Urinary bladder (tissue), 4 donors: ENCODE data around the gene UNC5B. TPM values are rescaled to one million over a fixed set of nuclear protein-coding genes. Genes with fewer than 3 reads are reported as not detected.

ENCODE experiments used
- DNase-seq: peaks from one replicate; pipeline ENCODE4 v3.0.0-alpha.2; 2015; ENCODE audit errors: extremely low spot score
- H3K27ac ChIP-seq: one replicate; pipeline ENCODE4 v1.5.1; 2013; ENCODE audit warnings: low read depth, mild to moderate bottlenecking, moderate library complexity
- H3K36me3 ChIP-seq: one replicate; pipeline ENCODE4 v1.6.1; 2013; ENCODE audit warnings: mild to moderate bottlenecking, moderate library complexity; ENCODE audit not compliant: insufficient read depth
- H3K4me1 ChIP-seq: one replicate; pipeline ENCODE4 v1.6.1; 2013; ENCODE audit warnings: mild to moderate bottlenecking, moderate library complexity; ENCODE audit not compliant: insufficient read depth
- H3K4me3 ChIP-seq: one replicate; pipeline ENCODE4 v1.5.1; 2013; ENCODE audit warnings: low read depth, low read length
- WGBS: extraction: QIAGEN DNeasy Blood & Tissue Kit; methylation state at CpG from one replicate; pipeline ENCODE4 v1.1.7; 2013; 5-methylcytosine and 5-hydroxymethylcytosine counted together
- polyA plus RNA-seq: library from polyadenylated mRNA; stranded (reverse); fragments of 200-250 nt; gene quantifications from one replicate; pipeline ENCODE4 v1.2.3, GENCODE V29; 2013
- total RNA-seq: library from RNA; depleted of rRNA; stranded (reverse); fragments of >200 nt; gene quantifications from one replicate; pipeline ENCODE4 v1.2.3, GENCODE V29; 2014
- donor health status: healthy with polysubstance abuse.
- donor health status: healthy.

UNC5B gene
- total and polyA plus RNA-seq, 2 donors: 10.1 to 12.8 TPM

DNA sequence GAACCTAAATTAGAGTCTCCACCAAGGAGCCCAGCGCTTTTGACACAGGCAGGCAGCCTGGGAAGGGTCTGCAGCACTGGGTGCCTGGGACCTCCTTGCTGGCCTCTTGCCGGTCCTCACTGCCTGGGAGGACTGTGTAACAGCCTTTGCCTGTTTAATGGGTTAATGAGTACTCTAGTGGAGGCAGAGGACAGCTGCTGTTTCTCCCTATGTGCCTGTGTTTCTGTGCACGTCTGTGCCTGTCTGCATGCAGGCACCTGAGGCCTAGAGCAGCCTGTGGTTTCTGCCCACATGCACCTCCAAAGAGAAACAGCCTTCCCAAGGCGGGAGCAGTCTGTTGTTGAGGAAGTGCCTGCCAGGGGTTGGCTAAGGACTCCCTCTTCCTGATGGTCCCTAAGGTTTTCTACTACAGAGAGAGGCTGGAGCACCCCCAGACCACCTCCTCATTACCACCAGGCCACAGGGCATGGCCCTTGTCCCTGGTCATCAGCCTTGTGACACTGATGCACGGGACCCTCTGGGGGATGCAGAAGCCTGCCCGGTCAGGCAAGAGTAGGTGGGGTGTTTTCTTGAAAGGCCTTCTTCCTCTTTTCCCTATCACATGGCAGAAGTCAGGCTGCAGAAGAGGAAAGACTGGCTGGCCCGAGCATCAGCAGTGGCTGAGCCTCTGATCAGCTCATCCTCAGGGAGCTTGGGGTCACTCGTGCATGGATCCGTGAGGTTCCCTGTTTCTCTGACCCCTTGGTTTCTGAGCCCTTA lies 120.9 kb downstream of the UNC5B start:
- DNase-seq: no peak
- no peak overlapping the region for H3K27ac ChIP-seq
- H3K4me1 ChIP-seq: no peaks in the 10 kb centered on the region
- no peak overlapping the region for H3K4me3 ChIP-seq
- 69% methylated on average over 9 of the region's 9 CpGs for WGBS
- H3K36me3 ChIP-seq: no peaks in the 10 kb centered on the region

DNA sequence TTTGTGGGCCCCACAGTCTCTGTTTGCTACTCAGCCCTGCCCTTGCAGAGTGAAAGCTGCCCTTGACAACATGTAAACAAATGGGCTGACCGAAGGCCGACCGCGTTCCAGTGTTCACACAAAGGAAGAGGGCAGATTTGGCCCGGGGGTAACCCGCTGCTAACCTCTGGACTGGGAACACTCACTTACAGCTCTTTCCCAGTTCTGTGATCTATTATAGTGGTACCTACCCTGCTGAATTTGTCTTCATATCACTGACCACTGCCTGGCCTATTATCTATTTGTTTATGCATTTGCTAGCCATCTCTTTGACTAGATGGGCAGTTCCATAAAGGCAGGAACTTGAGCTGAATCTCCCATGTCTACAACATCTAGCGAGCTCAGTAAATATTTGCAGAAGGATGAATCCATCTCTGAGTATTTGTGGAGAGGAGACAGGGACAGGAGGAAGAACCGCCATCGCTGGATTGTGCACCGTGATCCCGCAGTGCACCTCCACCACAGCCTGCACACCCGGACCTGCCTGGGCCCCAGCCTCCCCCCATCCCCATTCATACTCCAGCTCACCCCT lies 121.9 kb downstream of the UNC5B start:
- Histone ChIP-seq H3K27ac (no peak overlapping the region), H3K4me3 (no peak overlapping the region), H3K4me1 (no peaks in the 10 kb centered on the region), H3K36me3 (no peaks in the 10 kb centered on the region)
- DNase-seq: no peak
- WGBS: 67% methylated on average over 12 of the region's 12 CpGs

DNA sequence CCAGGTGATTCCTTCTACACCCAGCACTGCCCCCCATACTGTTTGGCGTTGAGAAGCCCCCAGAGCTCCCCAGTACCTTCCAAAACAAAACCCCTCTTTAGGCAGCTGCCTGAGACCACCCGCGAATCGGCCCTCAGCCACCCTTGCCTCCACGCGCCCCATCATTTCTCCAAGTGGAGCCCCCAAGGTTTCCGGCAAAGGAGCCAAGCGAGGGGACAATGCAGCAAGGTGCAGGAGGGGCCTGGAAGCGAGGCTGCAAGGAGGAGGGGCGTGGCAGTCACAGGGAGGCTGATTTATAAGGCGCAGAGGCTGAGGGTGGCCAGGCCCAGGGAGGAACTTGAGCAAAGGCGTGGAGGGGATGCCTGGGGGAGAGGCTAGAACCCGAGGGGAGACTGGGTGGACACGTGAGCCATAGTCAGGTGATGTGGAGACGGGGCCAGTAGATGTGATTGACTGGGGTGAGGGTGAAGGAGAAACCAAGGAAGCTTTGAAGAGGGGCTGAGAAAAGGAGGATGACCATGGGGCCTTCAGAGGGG lies 122.9 kb downstream of the UNC5B start:
- no peaks in the 10 kb centered on the region for H3K36me3 ChIP-seq
- no peak overlapping the region for H3K4me3 ChIP-seq
- WGBS: 94% methylated on average over 15 of the region's 15 CpGs
- H3K27ac ChIP-seq: no peak overlapping the region
- H3K4me1 ChIP-seq: no peaks in the 10 kb centered on the region
- no peak for DNase-seq

DNA sequence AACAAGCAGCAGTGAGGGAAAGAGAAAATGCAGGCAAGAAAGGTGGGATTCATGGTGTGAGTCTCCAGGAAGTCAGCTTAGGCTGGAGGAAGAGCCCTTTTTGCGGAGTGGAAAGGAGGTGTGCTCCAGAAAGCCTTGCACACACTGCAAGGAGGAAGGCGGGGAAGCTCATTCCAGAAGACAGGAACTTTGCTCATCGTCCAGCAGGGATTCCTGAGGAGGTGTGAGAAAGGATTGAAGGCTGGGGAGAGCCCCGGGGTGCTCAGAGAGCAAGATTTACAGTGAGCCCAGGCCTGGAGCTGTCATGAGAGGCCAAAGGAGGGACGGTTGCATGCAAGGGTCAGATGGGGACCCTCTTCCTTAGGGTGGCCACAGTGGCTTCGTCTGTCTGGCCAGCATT lies 124.3 kb downstream of the UNC5B start:
- 76% methylated on average over 6 of the region's 6 CpGs for WGBS
- no peaks in the 10 kb centered on the region for H3K4me1 ChIP-seq
- H3K4me3 ChIP-seq: no peak overlapping the region
- H3K36me3 ChIP-seq: no peaks in the 10 kb centered on the region
- H3K27ac ChIP-seq: no peak overlapping the region
- DNase-seq: no peak

DNA sequence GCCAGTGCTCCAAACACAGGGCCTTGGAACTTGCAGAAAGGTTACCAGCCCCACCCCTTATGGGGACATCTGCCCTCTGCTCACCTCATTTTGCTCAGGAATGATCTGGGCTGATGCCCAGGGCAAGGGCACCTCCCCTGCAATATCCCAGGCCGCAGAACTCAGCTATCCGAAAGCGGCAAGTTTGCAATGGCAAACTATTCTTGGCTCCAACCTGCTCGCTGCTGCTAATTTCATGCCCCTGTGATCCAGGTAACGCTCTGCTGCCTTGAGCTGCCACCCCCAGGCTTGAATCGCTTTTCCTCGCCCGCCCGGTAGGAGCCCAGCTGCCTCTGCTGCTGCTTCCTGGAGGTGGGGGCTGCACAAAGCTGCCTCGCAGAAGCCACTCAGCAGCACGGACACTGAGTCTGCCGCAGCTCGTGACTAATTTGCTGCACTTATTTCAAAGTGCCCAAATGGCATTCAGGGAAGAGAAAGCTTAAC lies 124.9 kb downstream of the UNC5B start:
- Histone ChIP-seq H3K4me3 (no peak overlapping the region), H3K36me3 (no peaks in the 10 kb centered on the region), H3K4me1 (no peaks in the 10 kb centered on the region), H3K27ac (no peak overlapping the region)
- 94% methylated on average over 13 of the region's 13 CpGs for WGBS
- no peak for DNase-seq

DNA sequence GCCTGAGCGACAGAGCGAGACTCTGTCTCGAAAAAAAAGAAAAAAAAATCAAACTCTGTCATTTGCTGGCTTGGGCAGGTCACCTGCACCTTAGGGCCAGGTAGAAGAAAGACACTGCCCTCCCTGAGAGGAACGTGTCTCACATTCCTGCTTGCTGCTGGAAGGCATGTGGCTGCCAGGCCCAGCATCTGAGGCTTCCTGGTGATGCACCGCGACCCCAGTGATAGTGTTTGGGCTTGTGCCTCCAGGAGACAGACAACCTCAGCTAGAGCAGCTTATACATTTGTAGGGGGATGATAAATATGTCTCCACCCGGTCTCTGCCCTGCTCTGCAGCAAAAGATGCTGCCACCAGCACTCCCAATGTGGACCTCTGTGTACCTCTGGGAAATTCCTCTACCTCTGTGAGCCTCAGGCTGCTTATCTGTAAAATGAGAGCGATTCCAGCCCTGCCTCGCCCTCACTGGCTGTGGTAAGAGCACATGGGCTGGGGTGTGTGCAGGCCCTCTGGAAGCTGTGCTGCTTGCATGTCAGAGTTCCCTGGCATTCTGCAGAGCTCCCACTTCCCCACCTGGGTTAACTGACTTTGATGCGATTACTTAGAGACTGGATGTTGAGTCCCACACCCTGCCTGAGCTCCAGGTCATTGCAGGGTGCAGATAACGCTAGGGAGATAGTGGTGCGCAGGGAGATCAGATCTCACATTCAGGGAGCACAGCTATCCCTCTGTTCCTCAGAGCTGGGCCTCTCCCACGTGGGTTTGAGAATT lies 126.5 kb downstream of the UNC5B start:
- Histone ChIP-seq H3K36me3 (no peaks in the 10 kb centered on the region), H3K4me1 (no peaks in the 10 kb centered on the region), H3K4me3 (no peak overlapping the region), H3K27ac (no peak overlapping the region)
- DNase-seq: no peak
- WGBS: 85% methylated on average over 13 of the region's 13 CpGs

DNA sequence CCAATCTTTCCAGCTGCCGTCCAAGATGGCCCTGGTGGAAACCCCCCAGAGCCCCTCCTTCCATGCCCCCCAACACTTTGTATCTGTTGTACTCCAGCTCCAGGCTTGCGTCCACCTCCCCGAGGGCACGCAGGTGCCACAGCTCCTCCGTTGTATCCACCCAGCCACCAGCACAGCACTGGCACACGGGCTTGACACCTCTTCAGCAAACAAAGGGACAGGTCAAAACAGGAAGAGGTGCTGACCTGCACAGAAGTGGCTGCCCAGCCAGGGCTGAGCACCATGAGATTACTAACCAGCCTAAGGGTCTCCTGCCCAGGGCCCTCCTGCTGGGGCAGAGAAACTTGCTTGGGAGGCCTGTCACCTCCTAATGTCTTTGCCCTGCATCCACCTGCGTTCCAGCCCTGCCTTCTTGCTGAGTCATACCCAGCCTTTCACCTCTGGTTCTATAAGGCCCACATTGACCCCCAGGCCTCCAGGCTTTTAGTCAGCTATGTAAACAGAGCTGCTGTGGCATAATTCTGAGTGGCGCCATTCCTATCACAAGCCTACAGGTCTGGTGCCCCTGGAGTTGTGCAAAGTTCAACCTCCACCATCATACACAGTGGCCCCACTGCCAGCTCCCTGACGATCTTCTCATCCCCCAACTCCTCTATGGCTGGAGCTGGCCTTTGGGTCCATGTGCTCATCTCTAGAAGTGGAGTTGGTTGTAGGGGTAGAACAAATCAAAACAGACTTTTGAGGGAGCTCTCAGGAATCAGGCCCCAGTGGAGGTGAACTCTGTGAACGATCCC lies 127.6 kb downstream of the UNC5B start:
- Histone ChIP-seq H3K4me1 (no peaks in the 10 kb centered on the region), H3K4me3 (no peak overlapping the region), H3K27ac (peak overlapping the region; percentile 15), H3K36me3 (no peaks in the 10 kb centered on the region)
- DNase-seq: no peak
- 92% methylated on average over 10 of the region's 10 CpGs for WGBS

DNA sequence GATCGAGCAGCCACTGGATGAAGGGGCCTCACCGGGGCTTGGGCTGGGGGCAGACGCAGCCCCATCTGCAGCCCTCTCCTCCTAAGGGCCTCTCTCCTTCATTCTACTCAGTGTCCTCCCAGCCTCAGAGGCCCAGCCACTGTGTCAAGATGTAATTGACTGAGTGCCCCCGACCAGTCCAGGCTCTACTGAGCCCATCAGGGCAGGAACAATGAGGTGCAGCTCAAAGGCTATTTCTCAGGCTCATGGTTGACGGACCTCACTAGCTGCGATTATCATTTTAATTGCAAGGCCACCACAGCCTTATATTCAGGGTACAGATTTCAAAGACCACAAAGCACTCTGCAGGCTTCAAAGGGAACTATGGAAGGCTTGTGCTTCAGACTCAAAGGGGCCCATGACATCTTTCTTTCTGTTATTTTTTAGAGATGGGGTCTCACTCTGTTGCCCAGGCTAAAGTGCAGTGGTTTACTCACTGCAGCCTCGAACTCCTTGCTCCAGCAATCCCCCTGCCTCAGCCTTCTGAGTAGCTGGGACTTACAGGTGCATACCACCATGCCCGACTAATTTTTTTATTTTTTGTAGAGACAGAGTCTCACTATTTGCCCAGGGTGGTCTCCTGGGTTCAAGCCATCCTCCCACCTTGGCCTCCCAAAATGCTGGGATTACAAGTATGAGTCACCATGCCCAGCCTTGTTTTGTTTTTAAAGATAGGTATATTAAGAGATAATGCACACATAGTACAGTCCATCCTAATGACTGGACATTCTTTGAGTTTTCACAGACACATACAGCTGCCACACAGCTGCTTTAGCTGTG lies 130.4 kb downstream of the UNC5B start:
- no peak overlapping the region for H3K4me3 ChIP-seq
- no peaks in the 10 kb centered on the region for H3K36me3 ChIP-seq
- DNase-seq: no peak
- H3K27ac ChIP-seq: no peak overlapping the region
- WGBS: 93% methylated on average over 8 of the region's 8 CpGs
- H3K4me1 ChIP-seq: no peaks in the 10 kb centered on the region

DNA sequence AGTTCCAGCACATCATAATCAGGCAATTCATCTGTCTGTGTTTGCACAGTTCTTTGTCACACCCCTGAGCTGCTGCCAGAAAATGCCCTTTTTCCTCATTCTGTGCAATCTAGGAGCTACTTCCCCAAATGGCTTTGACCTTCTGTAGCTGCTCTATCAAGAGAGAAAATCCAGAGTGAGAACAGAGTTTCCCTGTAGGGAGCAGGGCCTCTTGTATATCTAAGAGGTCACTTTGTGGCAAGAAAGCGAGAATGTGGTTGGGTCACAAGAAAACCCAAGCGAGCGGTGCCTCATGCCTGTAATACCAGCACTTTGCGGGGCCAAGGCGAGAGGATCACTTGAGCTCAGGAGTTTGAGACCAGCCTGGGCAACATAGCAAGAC lies 131.0 kb downstream of the UNC5B start:
- no peak overlapping the region for H3K27ac ChIP-seq
- no peaks in the 10 kb centered on the region for H3K4me1 ChIP-seq
- DNase-seq: no peak
- WGBS: 81% methylated on average over 5 of the region's 5 CpGs
- H3K4me3 ChIP-seq: no peak overlapping the region
- H3K36me3 ChIP-seq: no peaks in the 10 kb centered on the region

DNA sequence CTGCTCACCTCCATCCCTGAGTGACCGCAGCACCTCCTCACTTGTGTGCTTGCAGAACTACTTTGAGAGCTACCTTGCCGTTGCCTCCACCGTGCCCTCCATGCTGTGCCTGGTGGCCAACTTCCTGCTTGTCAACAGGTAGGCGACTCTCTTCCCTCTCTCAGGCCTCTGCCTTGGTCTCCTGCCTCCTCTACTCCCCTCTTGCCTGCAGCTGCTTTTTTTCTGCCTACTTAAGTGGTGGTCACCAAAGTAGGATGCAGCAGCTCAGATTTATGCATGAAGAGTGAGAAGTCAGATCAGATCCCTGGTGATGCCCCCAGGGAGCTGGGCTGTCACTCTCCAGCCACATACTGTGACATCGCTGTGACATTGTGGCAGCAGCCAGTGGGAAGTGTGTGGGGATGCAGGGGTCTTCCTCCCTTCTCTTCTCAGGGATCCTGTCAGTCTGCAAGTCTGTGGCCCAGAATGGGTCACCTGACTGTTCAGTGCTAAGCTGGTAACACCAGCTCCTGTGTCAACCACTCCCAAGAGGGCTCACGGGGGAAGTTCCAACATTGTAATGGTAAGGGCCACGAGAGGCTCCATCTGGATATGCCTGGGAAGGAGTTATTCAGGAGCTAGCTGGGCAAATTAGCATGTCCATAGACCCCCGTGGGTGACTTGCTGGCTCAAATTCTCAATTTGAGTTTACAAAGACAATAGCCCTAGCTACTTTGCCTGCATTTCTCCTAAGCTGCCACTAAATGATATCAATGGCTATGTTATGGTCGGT lies 132.0 kb downstream of the UNC5B start:
- H3K4me3 ChIP-seq: no peak overlapping the region
- no peaks in the 10 kb centered on the region for H3K36me3 ChIP-seq
- H3K4me1 ChIP-seq: no peaks in the 10 kb centered on the region
- no peak for DNase-seq
- H3K27ac ChIP-seq: no peak overlapping the region
- 86% methylated on average over 9 of the region's 9 CpGs for WGBS

DNA sequence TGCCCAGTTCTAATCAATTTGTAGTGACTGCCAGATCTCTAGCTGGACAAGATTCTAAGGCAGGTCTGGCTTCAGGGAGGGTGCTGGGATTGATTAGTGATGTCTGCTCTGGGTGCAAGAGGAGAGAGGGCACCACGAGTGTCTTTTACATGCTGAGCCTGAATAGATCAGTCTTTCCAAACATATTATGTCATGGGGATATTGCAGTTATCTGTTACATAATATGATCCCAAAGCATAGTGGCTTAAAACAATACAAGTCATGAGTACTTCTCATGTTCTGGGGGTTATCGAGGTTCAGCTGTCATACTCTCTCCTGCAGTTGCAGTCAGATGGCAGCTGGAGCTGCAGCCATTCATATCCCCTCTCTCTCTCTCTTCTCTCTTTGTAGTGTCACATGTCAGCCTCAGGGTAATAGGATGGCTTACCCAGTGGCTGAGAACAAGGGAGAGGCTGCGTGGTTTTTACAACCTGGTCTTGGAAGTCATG lies 132.7 kb downstream of the UNC5B start:
- no peaks in the 10 kb centered on the region for H3K36me3 ChIP-seq
- H3K4me3 ChIP-seq: no peak overlapping the region
- 72% methylated on average over 3 of the region's 3 CpGs for WGBS
- no peak overlapping the region for H3K27ac ChIP-seq
- no peaks in the 10 kb centered on the region for H3K4me1 ChIP-seq
- no peak for DNase-seq

DNA sequence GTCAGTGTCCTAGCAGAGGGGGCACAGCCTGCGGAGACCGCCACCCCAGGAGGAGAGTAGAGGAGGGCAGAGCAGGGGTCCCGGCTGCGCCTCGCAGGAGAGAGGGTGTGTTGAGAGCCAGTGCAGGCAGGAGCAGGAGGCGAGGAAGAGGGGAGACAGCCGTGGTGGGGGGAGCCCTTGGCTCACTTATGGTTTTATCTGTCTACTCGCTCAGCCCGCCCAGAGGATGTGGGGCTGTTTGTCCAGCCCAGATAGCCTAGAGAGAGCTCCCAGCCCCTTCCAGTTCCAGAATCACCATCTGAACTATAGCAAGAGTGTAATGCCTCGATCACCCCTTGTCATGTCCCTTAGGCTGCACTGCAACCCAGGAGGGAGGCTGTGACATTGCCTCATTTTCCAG lies 133.3 kb downstream of the UNC5B start:
- no peak for DNase-seq
- no peak overlapping the region for H3K4me3 ChIP-seq
- H3K36me3 ChIP-seq: no peaks in the 10 kb centered on the region
- H3K27ac ChIP-seq: no peak overlapping the region
- H3K4me1 ChIP-seq: no peaks in the 10 kb centered on the region
- WGBS: 67% methylated on average over 10 of the region's 10 CpGs
